RWPE2 (cell line): ENCODE results near the gene NFYB.

Source experiments
- ATAC-seq: fragments of 200-7000 bp; cut with Tn5 transposase; 3 replicates; pipeline ENCODE4 v1.9.1; 2021; ENCODE audit warnings: low read depth
- DNase-seq: peaks from one replicate; pipeline ENCODE4 v3.0.0-alpha.2; 2020; ENCODE audit warnings: low spot score
- H3K27ac ChIP-seq: fragments of 450-650 bp; 2 replicates; pipeline ENCODE4 v1.5.1; 2017; ENCODE audit warnings: mild to moderate bottlenecking; ENCODE audit not compliant: poor library complexity, severe bottlenecking
- H3K27me3 ChIP-seq: fragments of 250-450 bp; sonication (Bioruptor Pico); 2 replicates; pipeline ENCODE4 v1.5.1; 2021; ENCODE audit warnings: mild to moderate bottlenecking, moderate library complexity; ENCODE audit not compliant: insufficient read depth, poor library complexity, severe bottlenecking
- H3K36me3 ChIP-seq: fragments of 250-450 bp; sonication (Bioruptor Pico); 2 replicates; pipeline ENCODE4 v1.5.1; 2020; ENCODE audit warnings: low read depth, mild to moderate bottlenecking, moderate library complexity
- H3K4me1 ChIP-seq: fragments of 250-450 bp; sonication (Bioruptor Pico); 2 replicates; pipeline ENCODE4 v1.5.1; 2021; ENCODE audit warnings: mild to moderate bottlenecking, moderate library complexity; ENCODE audit not compliant: insufficient read depth, poor library complexity, severe bottlenecking
- H3K4me3 ChIP-seq: fragments of 250-450 bp; sonication (Bioruptor Pico); 2 replicates; pipeline ENCODE4 v1.5.1; 2021; ENCODE audit warnings: mild to moderate bottlenecking, moderate library complexity; ENCODE audit not compliant: severe bottlenecking
- H3K9me3 ChIP-seq: fragments of 250-450 bp; sonication (Bioruptor Pico); 2 replicates; pipeline ENCODE4 v1.5.1; 2021; ENCODE audit warnings: mild to moderate bottlenecking, moderate library complexity; ENCODE audit not compliant: severe bottlenecking
- CTCF ChIP-seq: fragments of 450-650 bp; IDR thresholded peaks from one replicate; pipeline ENCODE4 v1.5.1; 2017; ENCODE audit warnings: mild to moderate bottlenecking, moderate library complexity; ENCODE audit not compliant: poor library complexity, severe bottlenecking

Gene NFYB

GRCh38 chr12:104150416-104150815 is 12.4 kb upstream of the NFYB start:
- H3K36me3 ChIP-seq: no peaks in the 10 kb centered on the region
- no peak for TF ChIP-seq CTCF
- H3K4me3 ChIP-seq: no peak overlapping the region
- no peaks in the 10 kb centered on the region for H3K27me3 ChIP-seq
- ATAC-seq (no peak), DNase-seq (no peak)
- no peaks in the 10 kb centered on the region for H3K4me1 ChIP-seq
- H3K27ac ChIP-seq: no peak overlapping the region
- H3K9me3 ChIP-seq: no peaks in the 10 kb centered on the region

- no peaks in the 10 kb centered on the region for H3K9me3 ChIP-seq
- ATAC-seq (no peak), DNase-seq (no peak)
- H3K27me3 ChIP-seq: no peaks in the 10 kb centered on the region
- H3K36me3 ChIP-seq: no peaks in the 10 kb centered on the region
- H3K4me1 ChIP-seq: no peaks in the 10 kb centered on the region
- H3K27ac ChIP-seq: no peak overlapping the region
- no peak overlapping the region for H3K4me3 ChIP-seq
- no peak for TF ChIP-seq CTCF
Observed at GRCh38 chr12:104147346-104147745, 9.3 kb upstream of the NFYB start.

- Histone ChIP-seq H3K4me1 (no peaks in the 10 kb centered on the region), H3K4me3 (no peak overlapping the region), H3K9me3 (no peaks in the 10 kb centered on the region), H3K36me3 (no peaks in the 10 kb centered on the region), H3K27me3 (no peaks in the 10 kb centered on the region), H3K27ac (no peak overlapping the region)
- DNase-seq: no peak
- TF ChIP-seq CTCF: no peak
- no peak for ATAC-seq
Observed at GRCh38 chr12:104143918-104144317, 5.9 kb upstream of the NFYB start.

- H3K27me3 ChIP-seq: no peaks in the 10 kb centered on the region
- no peak for ATAC-seq
- H3K27ac ChIP-seq: no peak overlapping the region
- H3K36me3 ChIP-seq: no peaks in the 10 kb centered on the region
- DNase-seq: no peak
- no peaks in the 10 kb centered on the region for H3K9me3 ChIP-seq
- peaks cover 4% of the 10 kb centered on the region for H3K4me1 ChIP-seq
- H3K4me3 ChIP-seq: no peak overlapping the region
- no peak for TF ChIP-seq CTCF
Observed at GRCh38 chr12:104143002-104143401, 5.0 kb upstream of the NFYB start.

GRCh38 chr12:104142543-104142942 is 4.5 kb upstream of the NFYB start:
- no peak for DNase-seq

More at GRCh38 chr12:104142543-104142942, 4.5 kb upstream of the NFYB start:
- H3K9me3 ChIP-seq: no peaks in the 10 kb centered on the region
- no peak overlapping the region for H3K27ac ChIP-seq
- peaks cover 4% of the 10 kb centered on the region for H3K4me1 ChIP-seq
- no peak for ATAC-seq
- H3K4me3 ChIP-seq: no peak overlapping the region
- H3K27me3 ChIP-seq: no peaks in the 10 kb centered on the region
- H3K36me3 ChIP-seq: no peaks in the 10 kb centered on the region
- no peak for TF ChIP-seq CTCF
